GM23338 (cell line): Measurements from ENCODE around the gene SLC16A12. TPM values are rescaled to one million over a fixed set of nuclear protein-coding genes. Genes with fewer than 3 reads are reported as not detected.

ENCODE experiments used
- ATAC-seq: fragments of 200-7000 bp; cut with Tn5 transposase; 3 replicates; pipeline ENCODE4 v1.9.1; 2020
- DNase-seq: peaks from one replicate; pipeline ENCODE4 v3.0.0-alpha.2; 2015; ENCODE audit warnings: low spot score
- H2AFZ ChIP-seq: fragments of 200-600 bp; sonication (generic); 2 replicates; pipeline ENCODE4 v1.8.0; 2016; ENCODE audit warnings: antibody characterized with exemption, mild to moderate bottlenecking, moderate library complexity
- H3F3A ChIP-seq: fragments of 200-600 bp; sonication (generic); replicated peaks from 2 replicates; pipeline ENCODE4 v1.8.0; 2017; ENCODE audit warnings: antibody characterized with exemption, mixed run types, low read depth
- H3K27ac ChIP-seq: fragments of 200-600 bp; sonication (generic); 2 replicates; pipeline ENCODE4 v1.6.1; 2016; ENCODE audit warnings: low read depth
- H3K27me3 ChIP-seq: fragments of 200-600 bp; sonication (generic); 2 replicates; pipeline ENCODE4 v1.8.0; 2016; ENCODE audit warnings: mild to moderate bottlenecking, mixed run types, moderate library complexity; ENCODE audit not compliant: insufficient read depth
- H3K36me3 ChIP-seq: fragments of 200-600 bp; sonication (generic); 2 replicates; pipeline ENCODE4 v1.8.0; 2016; ENCODE audit warnings: mild to moderate bottlenecking; ENCODE audit not compliant: insufficient read depth
- H3K4me1 ChIP-seq: fragments of 200-600 bp; sonication (generic); 2 replicates; pipeline ENCODE4 v1.8.0; 2016; ENCODE audit warnings: mild to moderate bottlenecking, moderate library complexity; ENCODE audit not compliant: insufficient read depth
- H3K4me2 ChIP-seq: fragments of 200-600 bp; sonication (generic); 2 replicates; pipeline ENCODE4 v1.7.1; 2017; ENCODE audit warnings: mixed run types
- H3K4me3 ChIP-seq: fragments of 200-600 bp; sonication (generic); 2 replicates; pipeline ENCODE4 v1.6.1; 2016; ENCODE audit warnings: mixed run types
- H3K79me2 ChIP-seq: fragments of 200-600 bp; sonication (generic); replicated peaks from 2 replicates; pipeline ENCODE4 v1.8.0; 2017; ENCODE audit warnings: mild to moderate bottlenecking; ENCODE audit not compliant: insufficient read depth
- H3K9me2 ChIP-seq: fragments of 200-600 bp; sonication (generic); 2 replicates; pipeline ENCODE4 v1.8.0; 2017; ENCODE audit not compliant: insufficient read depth
- H4K20me1 ChIP-seq: fragments of 200-600 bp; sonication (generic); replicated peaks from 2 replicates; pipeline ENCODE4 v1.8.0; 2017; ENCODE audit warnings: mild to moderate bottlenecking; ENCODE audit not compliant: insufficient read depth
- H3K27ac Mint-ChIP-seq: 2 replicates; pipeline ENCODE4 v1.8.0; 2020; ENCODE audit warnings: inconsistent platforms, mild to moderate bottlenecking, moderate library complexity, mixed read lengths
- H3K27me3 Mint-ChIP-seq: 3 replicates; pipeline ENCODE4 v1.8.0; 2022; ENCODE audit warnings: low read depth, mild to moderate bottlenecking, moderate library complexity, mixed read lengths, inconsistent platforms; ENCODE audit not compliant: insufficient read depth, poor library complexity
- H3K36me3 Mint-ChIP-seq: 3 replicates; pipeline ENCODE4 v1.8.0; 2021; ENCODE audit warnings: low read depth, mild to moderate bottlenecking, inconsistent platforms, moderate library complexity, mixed read lengths
- H3K4me1 Mint-ChIP-seq: 3 replicates; pipeline ENCODE4 v1.8.0; 2020; ENCODE audit warnings: mild to moderate bottlenecking, inconsistent platforms, mixed read lengths
- H3K4me3 Mint-ChIP-seq: 3 replicates; pipeline ENCODE4 v1.8.0; 2021; ENCODE audit warnings: moderate library complexity, mild to moderate bottlenecking, inconsistent platforms, mixed read lengths
- H3K9me3 Mint-ChIP-seq: 3 replicates; pipeline ENCODE4 v1.8.0; 2020; ENCODE audit warnings: moderate library complexity, mild to moderate bottlenecking, inconsistent platforms, mixed read lengths
- EZH2phosphoT487 ChIP-seq: fragments of 200-600 bp; sonication (generic); IDR thresholded peaks from one replicate; pipeline ENCODE4 v1.8.1; 2018; ENCODE audit warnings: antibody characterized with exemption; ENCODE audit not compliant: unreplicated experiment
- JUNB ChIP-seq: IDR thresholded peaks from one replicate; pipeline ENCODE4 v1.6.1; 2016; ENCODE audit warnings: antibody characterized with exemption; ENCODE audit not compliant: unreplicated experiment
- NANOG ChIP-seq: IDR thresholded peaks from 2 replicates; pipeline ENCODE4 v1.6.1; 2016; ENCODE audit warnings: antibody characterized with exemption, borderline replicate concordance
- POLR2AphosphoS5 ChIP-seq: IDR thresholded peaks from 2 replicates; pipeline ENCODE4 v1.6.1; 2016; ENCODE audit warnings: antibody characterized with exemption, low read depth
- ZNF114 ChIP-seq: fragments of 250-450 bp; sonication (Bioruptor Pico); IDR thresholded peaks from 2 replicates; pipeline ENCODE4 v1.5.0; 2020; ENCODE audit warnings: mild to moderate bottlenecking, moderate library complexity
- ZNF331 ChIP-seq: fragments of 250-450 bp; sonication (Bioruptor Pico); IDR thresholded peaks from 2 replicates; pipeline ENCODE4 v1.5.0; 2020; ENCODE audit warnings: low read depth, mild to moderate bottlenecking, moderate library complexity
- polyA plus RNA-seq: library from polyadenylated mRNA; unstranded; fragments of >200 nt; fragmentation: Nextera tagmentation; extraction: Ambion mirVana; gene quantifications from 2 replicates; pipeline ENCODE4 v1.2.1, GENCODE V29; 2016
- total RNA-seq: library from RNA; depleted of rRNA; stranded (reverse); fragments of >200 nt; shearing (Covaris generic); gene quantifications from 2 replicates; pipeline ENCODE4 v1.2.3, GENCODE V29; 2014
- TF ChIP-seq, protein P1 (sequence below): fragments of 250-450 bp; sonication (Bioruptor Pico); IDR thresholded peaks from 2 replicates; pipeline ENCODE4 v1.5.0; 2020; ENCODE audit warnings: mild to moderate bottlenecking, moderate library complexity

SLC16A12 gene
- total and polyA plus RNA-seq, 2 experiments from 2014 or later = 0.84 to 2.0 TPM

DNA sequence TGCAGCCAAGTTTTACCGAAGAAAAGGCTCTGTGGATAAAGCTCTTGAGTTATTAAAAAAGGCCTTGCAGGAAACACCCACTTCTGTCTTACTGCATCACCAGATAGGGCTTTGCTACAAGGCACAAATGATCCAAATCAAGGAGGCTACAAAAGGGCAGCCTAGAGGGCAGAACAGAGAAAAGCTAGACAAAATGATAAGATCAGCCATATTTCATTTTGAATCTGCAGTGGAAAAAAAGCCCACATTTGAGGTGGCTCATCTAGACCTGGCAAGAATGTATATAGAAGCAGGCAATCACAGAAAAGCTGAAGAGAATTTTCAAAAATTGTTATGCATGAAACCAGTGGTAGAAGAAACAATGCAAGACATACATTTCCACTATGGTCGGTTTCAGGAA, 132.4 kb downstream of the SLC16A12 start (continued):
- TF ChIP-seq, protein P1, sequence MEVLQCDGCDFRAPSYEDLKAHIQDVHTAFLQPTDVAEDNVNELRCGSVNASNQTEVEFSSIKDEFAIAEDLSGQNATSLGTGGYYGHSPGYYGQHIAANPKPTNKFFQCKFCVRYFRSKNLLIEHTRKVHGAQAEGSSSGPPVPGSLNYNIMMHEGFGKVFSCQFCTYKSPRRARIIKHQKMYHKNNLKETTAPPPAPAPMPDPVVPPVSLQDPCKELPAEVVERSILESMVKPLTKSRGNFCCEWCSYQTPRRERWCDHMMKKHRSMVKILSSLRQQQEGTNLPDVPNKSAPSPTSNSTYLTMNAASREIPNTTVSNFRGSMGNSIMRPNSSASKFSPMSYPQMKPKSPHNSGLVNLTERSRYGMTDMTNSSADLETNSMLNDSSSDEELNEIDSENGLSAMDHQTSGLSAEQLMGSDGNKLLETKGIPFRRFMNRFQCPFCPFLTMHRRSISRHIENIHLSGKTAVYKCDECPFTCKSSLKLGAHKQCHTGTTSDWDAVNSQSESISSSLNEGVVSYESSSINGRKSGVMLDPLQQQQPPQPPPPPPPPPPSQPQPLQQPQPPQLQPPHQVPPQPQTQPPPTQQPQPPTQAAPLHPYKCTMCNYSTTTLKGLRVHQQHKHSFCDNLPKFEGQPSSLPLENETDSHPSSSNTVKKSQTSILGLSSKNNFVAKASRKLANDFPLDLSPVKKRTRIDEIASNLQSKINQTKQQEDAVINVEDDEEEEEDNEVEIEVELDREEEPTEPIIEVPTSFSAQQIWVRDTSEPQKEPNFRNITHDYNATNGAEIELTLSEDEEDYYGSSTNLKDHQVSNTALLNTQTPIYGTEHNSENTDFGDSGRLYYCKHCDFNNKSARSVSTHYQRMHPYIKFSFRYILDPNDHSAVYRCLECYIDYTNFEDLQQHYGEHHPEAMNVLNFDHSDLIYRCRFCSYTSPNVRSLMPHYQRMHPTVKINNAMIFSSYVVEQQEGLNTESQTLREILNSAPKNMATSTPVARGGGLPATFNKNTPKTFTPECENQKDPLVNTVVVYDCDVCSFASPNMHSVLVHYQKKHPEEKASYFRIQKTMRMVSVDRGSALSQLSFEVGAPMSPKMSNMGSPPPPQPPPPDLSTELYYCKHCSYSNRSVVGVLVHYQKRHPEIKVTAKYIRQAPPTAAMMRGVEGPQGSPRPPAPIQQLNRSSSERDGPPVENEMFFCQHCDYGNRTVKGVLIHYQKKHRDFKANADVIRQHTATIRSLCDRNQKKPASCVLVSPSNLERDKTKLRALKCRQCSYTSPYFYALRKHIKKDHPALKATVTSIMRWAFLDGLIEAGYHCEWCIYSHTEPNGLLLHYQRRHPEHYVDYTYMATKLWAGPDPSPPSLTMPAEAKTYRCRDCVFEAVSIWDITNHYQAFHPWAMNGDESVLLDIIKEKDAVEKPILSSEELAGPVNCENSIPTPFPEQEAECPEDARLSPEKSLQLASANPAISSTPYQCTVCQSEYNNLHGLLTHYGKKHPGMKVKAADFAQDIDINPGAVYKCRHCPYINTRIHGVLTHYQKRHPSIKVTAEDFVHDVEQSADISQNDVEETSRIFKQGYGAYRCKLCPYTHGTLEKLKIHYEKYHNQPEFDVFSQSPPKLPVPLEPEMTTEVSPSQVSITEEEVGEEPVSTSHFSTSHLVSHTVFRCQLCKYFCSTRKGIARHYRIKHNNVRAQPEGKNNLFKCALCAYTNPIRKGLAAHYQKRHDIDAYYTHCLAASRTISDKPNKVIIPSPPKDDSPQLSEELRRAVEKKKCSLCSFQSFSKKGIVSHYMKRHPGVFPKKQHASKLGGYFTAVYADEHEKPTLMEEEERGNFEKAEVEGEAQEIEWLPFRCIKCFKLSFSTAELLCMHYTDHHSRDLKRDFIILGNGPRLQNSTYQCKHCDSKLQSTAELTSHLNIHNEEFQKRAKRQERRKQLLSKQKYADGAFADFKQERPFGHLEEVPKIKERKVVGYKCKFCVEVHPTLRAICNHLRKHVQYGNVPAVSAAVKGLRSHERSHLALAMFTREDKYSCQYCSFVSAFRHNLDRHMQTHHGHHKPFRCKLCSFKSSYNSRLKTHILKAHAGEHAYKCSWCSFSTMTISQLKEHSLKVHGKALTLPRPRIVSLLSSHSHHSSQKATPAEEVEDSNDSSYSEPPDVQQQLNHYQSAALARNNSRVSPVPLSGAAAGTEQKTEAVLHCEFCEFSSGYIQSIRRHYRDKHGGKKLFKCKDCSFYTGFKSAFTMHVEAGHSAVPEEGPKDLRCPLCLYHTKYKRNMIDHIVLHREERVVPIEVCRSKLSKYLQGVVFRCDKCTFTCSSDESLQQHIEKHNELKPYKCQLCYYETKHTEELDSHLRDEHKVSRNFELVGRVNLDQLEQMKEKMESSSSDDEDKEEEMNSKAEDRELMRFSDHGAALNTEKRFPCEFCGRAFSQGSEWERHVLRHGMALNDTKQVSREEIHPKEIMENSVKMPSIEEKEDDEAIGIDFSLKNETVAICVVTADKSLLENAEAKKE (CRISPR knock-in tag) = no peak
- TF ChIP-seq JUNB = no peak

DNA sequence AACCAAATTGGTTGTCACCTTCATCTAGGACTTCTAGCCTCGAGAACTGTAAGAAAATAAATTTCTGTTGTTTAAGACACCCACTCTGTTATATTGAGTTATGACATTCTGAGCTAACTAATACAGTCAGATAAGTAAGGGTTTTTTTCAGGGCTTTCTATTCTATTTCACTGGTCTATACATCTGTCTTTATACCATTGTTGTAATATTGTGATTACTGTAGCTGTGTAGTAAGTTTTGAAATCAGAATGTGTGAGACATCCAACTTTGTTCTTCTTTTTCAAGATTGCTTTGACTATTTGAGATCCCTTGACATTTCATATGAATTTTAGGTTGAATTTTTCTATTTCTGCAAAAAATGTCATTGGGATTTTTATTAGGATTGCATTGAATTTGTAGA, 135.4 kb downstream of the SLC16A12 start:
- Histone ChIP-seq H3K27ac (no peak overlapping the region), H4K20me1 (no peaks in the 10 kb centered on the region), H3F3A (no peaks in the 10 kb centered on the region), H3K4me2 (no peak overlapping the region), H2AFZ (no peak overlapping the region), H3K4me3 (no peak overlapping the region), H3K27me3 (no peaks in the 10 kb centered on the region), H3K4me1 (no peaks in the 10 kb centered on the region), H3K79me2 (no peaks in the 10 kb centered on the region), H3K36me3 (no peaks in the 10 kb centered on the region), H3K9me2 (no peaks in the 10 kb centered on the region)
- Mint-ChIP-seq H3K27me3 (no peaks in the 10 kb centered on the region), H3K36me3 (peaks cover 7% of the 10 kb centered on the region), H3K9me3 (peaks cover 8% of the 10 kb centered on the region; the same call in 2 of the 3 replicates), H3K4me1 (no peaks in the 10 kb centered on the region), H3K4me3 (no peak overlapping the region), H3K27ac (no peak overlapping the region)
- no peak for DNase-seq
- ATAC-seq = no peak
- TF ChIP-seq NANOG (no peak), POLR2AphosphoS5 (no peak), ZNF331 (CRISPR knock-in tag) (no peak), EZH2phosphoT487 (no peak), ZNF114 (no peak)
